NT2/D1 (cell line): ENCODE measurements around the gene KRTCAP3.

Experiments used
- YY1 ChIP-seq: IDR thresholded peaks from 2 replicates; pipeline ENCODE4 v1.6.1; 2011; ENCODE audit not compliant: insufficient read length, insufficient read depth
- ZNF274 ChIP-seq: IDR thresholded peaks from 2 replicates; pipeline ENCODE4 v1.6.1; 2011; ENCODE audit warnings: mild to moderate bottlenecking, low read depth, low read length

DNA sequence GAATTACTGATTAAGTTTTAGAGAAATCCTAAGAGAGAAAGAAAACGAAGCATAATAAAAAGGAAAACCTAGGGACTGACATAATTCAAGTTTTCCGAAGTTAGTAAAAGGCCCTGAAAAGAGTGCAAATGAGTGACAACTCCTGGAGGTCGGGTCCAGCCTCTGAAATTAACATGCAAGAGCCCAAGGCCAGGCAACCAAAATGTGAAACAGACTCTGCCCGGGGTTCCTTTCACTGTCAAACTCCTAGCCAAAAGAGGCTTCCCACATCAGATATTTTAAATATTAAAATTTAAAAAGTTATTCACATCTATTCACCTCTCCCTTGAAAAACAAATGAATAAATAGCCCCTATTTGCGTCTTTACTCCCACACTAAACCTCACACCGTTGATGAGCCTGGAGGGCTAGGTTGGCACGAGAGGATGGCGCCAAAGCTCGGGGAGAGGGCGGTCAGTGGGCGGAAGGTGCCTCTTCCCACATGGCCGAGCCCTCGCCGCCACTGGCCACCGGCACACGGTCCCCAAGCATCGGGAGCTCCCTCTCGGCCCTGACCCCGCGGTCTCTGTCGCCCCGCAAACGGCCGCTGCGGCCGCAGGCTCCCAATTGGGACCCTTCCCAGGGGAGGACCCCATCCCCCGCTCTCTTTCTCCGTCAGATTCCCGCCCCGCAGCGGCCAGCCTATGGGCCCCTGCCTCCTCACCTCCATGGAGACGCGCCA, 33.4 kb upstream of the KRTCAP3 start:
- TF ChIP-seq YY1 (no peak), ZNF274 (no peak)
